Measurements from ENCODE around the gene PAFAH1B1.
"Not testable (repeated sequence)": the region's sequence is repeated elsewhere in the genome, so short reads cannot be mapped to it uniquely, and the experiment has no call there.

PAFAH1B1 gene

GRCh38 chr17:2592971-2593820, at the start of gene PAFAH1B1:
Gene PAFAH1B1, plus strand, starts transcription at chr17:2593654. Its CDS starts 44,635 bp downstream, at chr17:2638289.
- DNase-seq = peak; percentile 95

- DNase-seq = no peak
Measured at GRCh38 chr17:2545393-2545792, 48.1 kb upstream of the PAFAH1B1 start.

GRCh38 chr17:2547176-2547575, 46.3 kb upstream of the PAFAH1B1 start:
- no peak for DNase-seq

DNA sequence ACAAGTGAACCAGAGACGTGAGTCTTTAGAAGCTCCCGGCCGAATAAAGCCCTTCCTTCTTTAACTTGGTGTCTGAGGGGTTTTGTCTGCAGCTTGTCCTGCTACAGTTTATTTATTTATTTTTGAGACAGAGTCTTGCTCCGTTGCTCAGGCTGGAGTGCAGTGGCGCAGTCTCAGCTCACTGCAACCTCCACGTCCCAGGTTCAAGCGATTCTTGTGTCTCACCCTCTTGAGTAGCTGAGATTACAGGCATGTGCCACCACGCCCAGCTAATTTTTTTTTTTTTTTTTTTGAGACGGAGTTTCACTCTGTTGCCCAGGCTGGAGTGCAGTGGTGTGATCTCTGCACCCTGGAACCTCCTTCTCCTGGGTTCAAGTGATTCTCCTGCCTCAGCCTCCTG, 45.4 kb upstream of the PAFAH1B1 start:
- DNase-seq = not testable (repeated sequence)

GRCh38 chr17:2549392-2550211, 43.9 kb upstream of the PAFAH1B1 start:
- DNase-seq = no peak

GRCh38 chr17:2551493-2551892, 42.0 kb upstream of the PAFAH1B1 start:
- DNase-seq = no peak

DNA sequence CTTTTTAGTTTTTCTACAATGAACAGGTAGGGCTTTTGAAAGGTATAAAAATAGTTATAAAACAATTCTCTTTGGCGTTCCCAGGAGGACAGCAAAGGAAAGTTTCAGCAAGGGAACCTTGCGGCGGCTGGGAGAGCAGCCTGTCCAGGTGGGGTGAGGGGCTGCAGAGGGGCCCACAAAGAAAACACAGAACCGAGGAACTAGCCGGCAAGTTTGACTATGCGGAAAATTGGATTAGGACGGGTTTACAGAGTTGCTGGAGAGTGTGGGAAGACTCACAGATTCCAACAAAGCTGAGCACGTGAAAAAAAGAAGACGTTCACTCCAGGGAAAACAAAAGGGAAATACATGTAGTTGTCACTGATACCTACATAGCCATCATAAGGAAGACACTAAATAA, 41.5 kb upstream of the PAFAH1B1 start:
- no peak for DNase-seq

DNA sequence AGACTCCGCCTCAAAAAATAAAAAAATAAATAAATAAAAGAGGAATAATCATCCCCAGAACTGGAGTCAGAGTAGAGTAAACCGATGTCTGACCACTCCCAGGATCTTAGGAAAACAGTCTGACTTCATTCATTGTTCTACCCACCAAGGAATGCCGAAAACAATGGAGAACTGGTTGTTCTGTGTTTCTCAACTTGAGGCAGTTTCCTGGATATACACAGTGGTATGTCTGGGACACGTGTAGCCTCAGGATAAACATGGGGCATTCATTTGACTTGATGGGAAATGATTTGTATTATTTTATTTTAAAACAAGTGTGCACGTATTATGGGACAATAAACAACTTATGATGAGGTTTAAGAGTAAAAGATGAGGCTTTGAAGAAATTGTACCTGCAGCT, 32.8 kb upstream of the PAFAH1B1 start:
- no peak for DNase-seq

GRCh38 chr17:2562162-2562858, 31.1 kb upstream of the PAFAH1B1 start:
- no peak for DNase-seq

DNA sequence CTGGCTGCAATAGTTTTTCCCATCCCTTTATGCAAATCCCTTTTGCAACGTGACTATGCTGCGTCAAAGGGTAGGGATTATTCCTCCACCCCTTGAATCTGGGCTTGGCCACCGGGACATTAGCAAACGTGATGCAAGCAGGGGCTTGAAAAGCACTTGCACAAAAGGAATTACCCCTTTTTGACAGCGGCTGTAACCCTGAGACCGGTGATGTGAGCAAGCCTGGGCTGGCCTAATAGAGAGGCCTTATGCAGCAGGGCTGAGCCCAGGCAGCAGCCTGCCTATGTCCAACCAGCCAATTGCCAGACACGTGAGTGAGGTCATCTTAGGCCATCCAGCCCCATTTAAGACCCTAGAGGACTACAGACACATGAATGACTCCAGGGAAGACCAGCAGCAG, 30.4 kb upstream of the PAFAH1B1 start:
- no peak for DNase-seq

DNA sequence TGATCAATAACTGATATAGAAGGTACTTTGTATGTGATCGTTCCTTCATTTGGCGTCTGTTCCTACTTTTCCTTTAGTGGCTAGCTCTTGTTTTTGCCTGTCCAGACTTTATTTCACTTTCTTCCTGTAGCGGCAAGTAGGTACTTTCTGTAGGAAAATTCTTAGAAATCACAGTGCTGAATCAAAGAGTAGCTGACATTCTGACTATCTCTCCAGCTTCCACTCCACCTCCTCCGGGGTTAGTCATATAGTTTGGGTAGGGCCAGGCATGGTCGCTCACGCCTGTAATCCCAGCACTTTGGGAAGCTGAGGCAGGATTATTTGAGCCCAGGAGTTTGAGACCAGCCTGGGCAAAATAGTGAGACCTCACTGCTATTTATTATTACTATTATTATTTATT, 29.9 kb upstream of the PAFAH1B1 start:
- DNase-seq = no peak

DNA sequence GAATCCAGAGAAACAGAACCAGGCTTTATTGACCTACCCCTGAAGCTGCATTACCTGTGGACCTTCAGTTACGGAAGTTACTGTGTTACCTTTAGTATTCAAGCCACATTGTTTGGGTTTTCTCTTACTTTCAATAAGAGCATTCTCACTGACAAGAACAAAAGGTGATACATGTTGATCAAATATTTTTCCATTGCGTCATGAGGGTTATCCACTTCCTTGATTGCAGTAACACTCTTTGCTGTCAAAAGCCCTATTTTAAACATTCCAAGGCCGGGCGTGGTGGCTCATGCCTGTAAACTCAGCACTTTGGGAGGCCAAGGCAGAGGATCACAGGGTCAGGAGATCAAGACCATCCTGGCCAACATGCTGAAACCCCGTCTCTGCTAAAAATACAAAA, 28.6 kb upstream of the PAFAH1B1 start:
- no peak for DNase-seq

- no peak for DNase-seq
Measured at GRCh38 chr17:2566056-2566455, 27.4 kb upstream of the PAFAH1B1 start.

GRCh38 chr17:2571523-2572303, 21.7 kb upstream of the PAFAH1B1 start:
- DNase-seq = no peak

GRCh38 chr17:2572304-2572609, 21.2 kb upstream of the PAFAH1B1 start:
- DNase-seq = not testable (repeated sequence)

- DNase-seq = no peak
Measured at GRCh38 chr17:2580151-2580550, 13.3 kb upstream of the PAFAH1B1 start.

GRCh38 chr17:2580661-2581060, 12.8 kb upstream of the PAFAH1B1 start:
- DNase-seq = no peak

DNA sequence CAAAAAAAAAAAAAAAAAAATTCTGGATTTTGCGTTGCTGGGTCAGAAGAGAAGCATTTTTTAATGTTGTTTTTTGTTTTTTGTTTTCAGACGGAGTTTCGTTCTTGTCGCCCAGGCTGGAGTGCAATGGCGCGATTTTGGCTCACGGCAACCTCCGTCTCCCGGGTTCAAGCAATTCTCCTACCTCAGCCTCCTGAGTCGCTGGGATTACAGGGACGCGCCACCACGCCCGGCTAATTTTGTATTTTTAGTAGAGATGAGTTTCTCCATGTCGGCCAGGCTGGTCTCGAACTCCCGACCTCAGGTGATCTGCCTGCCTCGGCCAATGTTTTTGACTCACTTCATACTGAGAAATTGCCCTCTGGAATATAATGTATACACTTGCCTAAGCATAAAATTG, 11.0 kb upstream of the PAFAH1B1 start:
- no peak for DNase-seq

- DNase-seq = no peak
Measured at GRCh38 chr17:2591040-2591640, 2.3 kb upstream of the PAFAH1B1 start.

GRCh38 chr17:2593821-2594721, 617 bp downstream of the PAFAH1B1 start:
- DNase-seq = peak; percentile 84
